ENCODE measurements around the gene MAPK6.
"Not testable (repeated sequence)": the region's sequence is repeated elsewhere in the genome, so short reads cannot be mapped to it uniquely, and the experiment has no call there.

Gene MAPK6

DNA sequence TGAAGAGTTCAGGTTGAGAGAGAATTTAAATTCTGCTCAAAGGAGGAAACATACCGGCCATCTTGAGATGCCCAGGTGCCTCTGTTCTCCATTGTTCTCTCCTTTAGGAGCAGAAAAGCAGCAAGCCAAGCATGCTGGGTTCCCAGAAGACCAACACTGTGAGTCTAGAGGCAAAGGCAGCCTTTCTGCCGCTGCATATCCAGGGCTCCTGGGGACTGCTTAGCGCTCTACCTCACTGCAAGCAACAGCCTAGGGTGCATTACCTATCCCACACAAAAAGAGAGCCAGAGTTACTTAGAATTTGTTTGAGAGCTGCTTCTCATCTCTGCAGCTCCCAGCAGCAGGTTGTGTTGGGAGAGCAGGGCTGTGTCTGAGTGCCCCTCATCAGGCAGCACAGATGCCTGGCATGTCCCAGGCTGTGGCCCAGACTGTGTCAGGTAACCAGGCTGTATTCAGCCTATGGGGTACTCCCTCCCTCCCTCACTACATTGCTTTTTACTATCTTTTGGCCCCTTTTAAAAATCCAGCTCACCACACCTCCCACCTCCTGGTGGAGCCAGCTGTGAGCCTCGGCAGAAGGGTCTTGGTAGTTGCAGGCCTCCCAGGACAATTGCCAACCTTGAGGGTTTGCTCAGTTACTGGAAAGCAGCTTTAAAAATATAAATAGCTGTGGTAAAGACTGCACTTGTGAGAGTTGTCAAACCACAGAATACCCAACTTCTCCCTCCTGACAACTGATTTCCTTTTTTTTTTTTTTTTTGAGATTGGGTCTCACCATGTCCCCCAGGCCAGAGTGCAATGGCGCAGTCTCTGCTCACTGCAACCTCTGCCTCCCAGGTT, 63.4 kb downstream of the MAPK6 start:
- no peak for DNase-seq

DNA sequence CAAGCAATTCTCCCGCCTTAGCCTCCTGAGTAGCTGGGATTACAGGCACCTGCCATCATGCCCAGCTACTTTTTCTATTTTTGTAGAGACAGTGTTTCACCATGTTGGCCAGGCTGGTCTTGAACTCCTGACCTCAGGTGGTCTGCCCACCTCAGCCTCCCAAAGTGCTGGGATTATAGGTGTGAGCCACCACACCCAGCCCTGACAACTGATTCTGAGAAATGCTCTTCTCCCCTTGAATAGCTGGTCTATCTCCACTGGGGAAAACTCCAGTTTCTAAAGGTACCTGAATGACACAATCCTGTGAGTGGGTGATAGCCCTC, 64.0 kb downstream of the MAPK6 start:
- DNase-seq, result not testable (repeated sequence)

DNA sequence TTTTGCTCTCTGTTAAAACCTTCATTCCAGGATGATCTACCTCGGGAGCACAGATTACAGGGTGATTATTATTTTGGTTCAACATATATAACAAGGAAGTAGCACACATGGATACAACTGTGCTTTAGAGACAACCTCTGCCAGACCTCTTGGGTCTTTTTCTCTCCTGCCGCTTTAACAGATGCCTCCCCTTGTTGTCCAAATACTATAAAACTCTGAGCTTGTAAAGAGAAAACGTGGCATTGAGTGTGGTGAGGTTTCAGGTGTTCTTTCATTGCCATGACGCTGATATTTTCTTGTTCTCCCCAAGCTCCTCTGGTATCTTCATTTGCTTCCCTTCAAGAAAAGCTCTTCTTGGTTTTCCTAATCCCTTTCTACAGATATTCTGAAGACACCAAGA, 64.6 kb downstream of the MAPK6 start:
- DNase-seq, result no peak

DNA sequence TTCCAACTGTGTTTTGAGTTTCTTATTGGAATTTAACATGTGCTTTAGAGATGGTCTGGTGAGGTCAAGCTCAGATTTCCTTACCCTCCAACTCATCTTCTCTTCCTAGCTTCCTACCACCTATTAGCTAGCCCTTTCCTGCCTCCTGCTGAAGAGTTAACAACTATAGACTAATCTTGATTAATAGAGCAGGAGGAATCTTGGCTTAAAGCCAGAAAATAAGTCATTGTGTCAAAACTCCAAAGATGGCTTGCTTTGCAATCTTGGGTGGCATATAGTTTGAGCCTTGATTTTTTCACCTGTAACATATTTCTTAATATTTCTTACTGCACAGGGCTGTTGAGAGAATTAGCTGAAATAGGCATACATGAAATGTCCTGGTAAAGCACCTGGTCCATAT, 66.3 kb downstream of the MAPK6 start:
- DNase-seq, result no peak

DNA sequence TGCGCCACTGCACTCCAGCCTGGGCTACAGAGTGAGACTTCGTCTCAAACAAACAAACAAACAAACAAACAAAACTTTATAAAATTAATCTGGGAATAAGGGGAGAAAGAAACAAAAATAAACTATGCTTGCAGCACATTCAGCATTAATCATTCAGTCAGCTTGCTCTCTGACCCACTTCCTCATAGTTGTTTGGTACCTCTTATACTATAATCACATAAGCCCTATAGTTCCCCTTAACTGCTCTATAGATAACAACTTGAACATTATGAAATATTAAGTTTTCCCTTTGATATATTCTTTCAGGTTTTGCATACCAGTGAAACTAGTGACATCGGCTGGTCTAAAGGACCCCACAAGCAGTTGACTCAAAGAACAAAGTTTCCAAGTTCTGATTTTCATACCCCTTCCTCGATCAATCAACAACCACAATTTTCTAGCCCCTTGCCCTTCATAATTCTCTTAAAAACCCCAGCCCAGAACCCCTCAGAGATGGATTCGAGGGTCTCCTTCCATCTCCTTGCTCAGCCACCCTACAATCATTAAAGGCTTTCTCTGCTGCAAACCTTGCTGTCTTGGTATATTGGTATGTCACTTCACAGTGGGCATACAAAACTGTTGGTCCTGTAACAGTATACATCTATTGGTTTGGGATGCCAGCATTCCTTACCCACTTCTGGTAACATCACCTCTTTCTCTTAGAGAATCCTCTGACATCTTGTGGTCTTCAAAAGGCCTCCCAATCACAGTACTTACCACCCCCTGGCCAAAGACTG, 67.2 kb downstream of the MAPK6 start:
- DNase-seq, result no peak

DNA sequence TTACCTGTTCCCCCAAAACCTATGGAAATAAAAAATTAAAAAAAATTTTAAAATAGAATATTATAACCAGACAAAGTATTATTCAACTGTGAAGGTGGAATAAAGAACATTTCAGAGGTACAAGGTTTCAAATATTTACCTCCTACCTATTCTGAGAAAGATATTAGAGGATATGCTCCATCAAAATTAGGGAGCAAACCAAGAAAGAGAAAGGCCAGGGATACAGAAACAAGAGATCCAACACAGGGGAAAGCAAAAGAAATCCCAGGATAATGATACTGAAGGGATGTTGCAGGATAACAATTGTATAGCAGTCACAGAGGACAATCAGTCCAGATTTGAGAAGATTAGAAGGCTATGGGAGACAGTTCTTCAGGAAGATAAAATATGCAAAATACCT, 71.2 kb downstream of the MAPK6 start:
- no peak for DNase-seq

DNA sequence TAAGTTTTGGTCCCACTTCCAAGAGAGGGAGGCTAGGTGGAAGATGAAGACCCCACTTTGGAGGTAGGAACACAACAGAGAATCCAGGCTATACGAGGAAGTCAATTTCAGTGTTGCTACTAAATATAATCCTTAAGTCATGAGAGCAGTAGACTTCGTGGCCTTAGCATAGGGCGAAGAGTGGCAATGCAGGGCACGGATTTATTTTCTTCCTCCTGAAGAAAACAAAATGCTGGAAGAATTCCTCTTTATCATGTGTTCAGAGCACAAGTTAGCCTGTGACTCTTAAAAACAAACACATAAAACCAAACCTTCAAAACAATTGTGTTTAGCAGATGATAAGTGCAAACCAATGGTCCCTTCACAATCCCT, 74.1 kb downstream of the MAPK6 start:
- no peak for DNase-seq

DNA sequence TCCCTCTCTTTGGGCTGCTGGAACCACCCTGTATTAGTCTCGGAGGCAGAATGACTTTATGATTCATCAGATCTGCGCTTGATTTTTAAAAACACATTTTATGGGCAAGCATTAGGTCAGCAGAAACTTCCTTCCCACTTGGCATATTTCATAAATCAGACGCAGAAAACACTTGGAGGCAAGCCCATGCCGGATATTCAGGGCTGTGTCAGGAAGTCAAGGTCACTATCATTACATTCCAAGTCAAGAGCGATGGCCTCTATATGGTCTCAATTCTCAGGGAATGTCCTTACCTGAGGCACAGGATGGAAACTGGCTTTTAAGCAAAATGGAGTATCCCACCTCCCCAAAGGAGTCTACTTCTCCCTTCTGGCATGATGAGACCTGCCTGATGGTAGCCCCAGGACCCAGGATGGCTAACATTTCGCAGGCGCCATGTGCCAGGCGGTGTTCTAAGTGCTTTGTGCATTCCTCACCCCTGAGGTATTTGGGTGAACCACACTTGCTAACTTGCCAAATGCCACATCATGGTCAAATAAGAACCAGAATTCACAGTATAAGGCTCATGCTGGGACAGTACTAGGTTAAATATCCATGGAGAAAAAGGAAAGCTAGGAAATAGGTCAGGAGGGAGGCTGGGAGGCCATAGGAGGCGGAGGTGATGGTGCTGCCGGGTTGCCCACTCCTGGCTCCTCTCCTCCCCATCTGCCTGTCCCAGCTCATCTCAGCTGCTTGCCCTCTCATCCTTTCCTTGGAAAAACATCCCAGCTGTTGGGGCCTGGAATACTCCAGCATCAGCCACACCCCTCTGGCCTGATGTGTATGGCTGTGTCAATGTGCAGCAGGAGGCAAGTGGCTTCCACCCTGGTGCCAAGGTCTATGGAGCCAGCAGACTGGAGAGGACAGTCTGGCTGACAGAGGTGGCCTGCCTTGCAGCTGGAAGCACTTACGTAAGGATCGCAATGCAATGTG, 74.8 kb downstream of the MAPK6 start:
- DNase-seq, result peak; percentile 64

DNA sequence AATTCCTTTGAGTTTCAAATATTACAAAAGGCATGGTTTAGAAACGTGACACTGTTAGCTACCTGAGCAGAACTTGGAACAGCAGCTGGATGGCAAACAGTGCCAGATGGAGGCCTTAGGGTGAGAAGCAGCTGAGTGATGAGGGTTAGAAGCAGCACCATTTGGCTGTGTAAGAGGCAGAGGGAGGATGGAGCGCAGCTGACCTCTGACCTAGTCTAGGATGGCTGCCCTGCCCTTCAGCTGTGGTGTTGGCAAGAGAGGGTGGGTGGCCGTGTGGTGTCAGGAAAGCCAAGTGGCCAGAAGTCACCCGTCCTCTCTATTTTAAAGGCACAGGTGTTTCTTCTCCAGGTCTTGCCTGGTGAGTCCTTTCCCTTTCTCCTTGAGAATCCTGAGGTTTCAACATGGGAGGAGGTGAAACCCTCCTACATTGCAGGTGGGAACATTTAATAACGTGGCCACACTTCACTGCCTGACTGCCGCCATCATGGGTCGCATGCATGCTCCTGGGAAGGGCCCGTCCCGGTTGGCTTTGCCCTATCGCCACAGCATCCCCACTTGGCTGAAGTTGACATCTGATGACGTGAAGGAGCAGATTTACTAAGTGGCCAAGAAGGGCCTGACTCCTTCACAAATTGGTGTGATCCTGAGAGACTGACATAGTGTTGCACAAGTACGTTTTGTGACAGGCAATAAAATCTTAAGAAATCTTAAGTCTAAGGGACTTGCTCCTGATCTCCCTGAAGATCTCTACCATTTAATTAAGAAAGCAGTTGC, 76.0 kb downstream of the MAPK6 start:
- no peak for DNase-seq

DNA sequence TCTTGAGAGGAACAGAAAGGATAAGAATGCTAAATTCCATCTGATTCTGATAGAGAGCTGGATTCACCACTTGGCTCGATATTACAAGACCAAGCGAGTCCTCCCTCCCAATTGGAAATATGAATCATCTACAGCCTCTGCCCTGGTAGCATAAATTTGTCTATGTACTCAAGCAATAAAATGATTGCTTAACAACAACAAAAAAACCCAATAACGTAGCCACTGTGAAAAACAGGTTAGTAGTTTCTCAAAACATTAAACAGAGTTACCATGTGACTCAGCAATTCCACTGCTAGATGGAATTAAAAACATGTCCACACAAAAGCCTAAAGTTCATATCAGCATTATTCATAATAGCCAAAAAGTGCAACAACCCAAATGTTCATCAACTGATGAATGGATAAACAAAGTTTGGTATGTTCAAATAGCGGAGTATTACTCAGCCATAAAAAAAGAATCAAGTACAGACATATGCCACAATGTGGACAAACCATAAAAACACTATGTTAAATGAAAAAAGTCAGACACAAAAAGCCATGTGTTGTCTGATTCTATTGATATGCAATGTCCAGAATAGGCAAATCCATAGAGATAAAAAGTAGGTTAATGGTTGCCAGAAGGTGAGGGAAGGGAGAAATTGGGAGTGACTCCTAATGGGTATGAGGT, 76.7 kb downstream of the MAPK6 start:
- peak; percentile 84 for DNase-seq

DNA sequence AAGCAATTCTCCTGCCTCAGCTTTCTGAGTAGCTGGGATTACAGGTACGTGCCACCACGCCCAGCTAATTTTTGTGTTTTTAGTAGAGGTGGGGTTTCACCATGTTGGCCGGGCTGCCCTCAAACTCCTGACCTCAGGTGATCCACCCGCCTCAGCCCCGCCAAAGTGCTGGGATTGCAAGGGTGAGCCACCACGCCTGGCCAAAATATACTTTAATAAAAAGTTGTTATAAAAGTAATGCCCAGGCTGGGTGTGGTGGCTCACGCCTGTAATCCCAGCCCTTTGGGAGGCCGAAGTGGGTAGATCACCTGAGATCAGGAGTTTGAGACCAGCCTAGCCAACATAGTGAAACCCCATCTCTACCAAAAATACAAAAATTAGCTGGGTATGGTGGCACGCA, 77.5 kb downstream of the MAPK6 start:
- DNase-seq, result not testable (repeated sequence)

DNA sequence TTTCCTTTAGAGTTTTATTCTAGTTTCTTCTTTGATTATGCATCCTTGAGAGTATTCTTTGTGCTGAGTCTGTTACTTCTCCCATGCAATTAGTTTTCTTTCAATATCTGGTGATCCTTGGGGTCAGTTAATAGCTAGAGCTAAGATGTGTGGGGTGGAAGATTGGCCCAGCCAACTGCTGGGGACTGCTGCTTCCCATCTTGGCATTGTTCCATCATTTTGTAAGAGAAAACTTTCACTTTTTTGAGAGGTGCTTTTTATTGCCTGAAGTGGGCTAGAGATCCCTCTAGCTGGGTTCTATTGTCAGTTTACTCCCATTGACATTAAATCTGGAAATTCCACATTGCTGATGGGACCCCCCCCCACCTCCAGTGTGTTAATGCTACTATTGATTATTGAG, 78.2 kb downstream of the MAPK6 start:
- DNase-seq, result no peak

DNA sequence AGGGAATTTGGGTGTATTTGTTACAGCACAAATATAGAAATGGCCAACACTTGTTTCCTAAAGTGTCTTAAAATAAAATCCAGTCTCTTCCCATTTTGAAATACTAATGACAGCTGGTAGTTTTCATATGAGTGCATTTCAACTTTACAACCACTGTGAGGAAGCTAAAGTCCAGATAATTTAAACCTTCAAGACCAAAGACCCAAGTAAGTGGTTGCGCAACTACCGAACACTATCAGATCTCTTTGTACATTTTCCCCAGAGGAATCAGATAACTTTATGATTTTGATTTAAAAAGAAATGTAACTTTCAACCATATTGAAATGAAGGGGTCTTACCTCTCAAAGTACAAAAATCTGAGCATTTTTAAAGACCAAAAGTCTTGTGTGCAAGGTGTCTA, 79.3 kb downstream of the MAPK6 start:
- DNase-seq, result no peak

DNA sequence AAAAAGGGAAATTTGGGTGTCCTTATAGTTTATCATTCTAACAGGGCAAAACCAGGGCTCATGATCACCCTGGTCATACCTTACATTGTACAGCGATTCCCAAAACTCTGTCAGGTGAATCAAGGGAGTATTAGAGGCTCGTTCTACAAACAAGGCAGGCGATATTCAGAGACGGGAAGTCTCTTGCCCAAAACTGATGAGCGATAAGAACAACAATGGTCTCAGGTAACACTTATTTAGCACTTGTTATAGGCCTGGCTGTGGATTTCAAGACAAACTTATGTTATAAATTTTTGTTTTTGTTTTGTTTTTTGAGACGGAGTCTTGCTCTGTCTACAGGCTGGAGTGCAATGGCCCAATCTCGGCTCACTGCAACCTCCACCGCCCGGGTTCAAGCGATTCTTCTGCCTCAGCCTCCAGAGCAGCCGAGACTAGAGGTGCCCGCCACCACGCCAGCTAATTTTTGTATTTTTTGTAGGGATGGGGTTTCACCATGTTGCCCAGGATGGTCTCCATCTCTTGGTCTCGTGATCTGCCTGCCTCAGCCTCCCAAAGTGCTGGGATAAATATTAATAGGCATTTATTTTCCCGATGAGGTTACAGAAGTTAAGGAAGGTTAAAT, 80.7 kb downstream of the MAPK6 start:
- DNase-seq, result no peak

DNA sequence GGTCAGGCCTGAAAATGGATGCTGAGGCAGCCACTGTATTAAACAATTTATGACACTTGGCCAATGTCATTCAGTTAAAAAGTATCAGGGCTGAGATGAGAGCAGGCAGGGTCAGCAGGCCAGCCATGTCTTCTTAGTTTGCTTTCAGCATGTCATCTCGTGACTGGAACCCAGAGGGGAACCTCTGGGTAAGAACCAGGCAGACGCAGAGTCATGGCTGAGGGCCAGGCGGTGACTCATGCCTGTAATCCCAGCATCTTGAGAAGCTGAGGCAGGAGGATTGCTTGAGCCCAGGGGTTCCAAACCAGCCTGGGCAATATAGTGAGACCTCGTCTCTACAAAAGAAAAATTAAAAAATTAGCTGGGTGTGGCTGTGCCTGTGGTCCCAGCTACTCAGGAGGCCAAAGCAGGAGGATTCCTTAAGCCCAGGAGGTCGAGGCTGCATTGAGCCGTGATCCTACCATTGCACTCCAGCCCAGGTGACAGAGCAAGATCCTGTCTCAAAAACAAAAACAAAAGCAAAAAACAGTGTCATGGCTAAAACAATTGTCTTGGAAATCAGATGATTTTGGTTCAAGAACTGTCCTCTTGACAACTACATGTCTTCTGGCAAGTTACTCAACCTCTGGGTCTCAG, 81.9 kb downstream of the MAPK6 start:
- no peak for DNase-seq

DNA sequence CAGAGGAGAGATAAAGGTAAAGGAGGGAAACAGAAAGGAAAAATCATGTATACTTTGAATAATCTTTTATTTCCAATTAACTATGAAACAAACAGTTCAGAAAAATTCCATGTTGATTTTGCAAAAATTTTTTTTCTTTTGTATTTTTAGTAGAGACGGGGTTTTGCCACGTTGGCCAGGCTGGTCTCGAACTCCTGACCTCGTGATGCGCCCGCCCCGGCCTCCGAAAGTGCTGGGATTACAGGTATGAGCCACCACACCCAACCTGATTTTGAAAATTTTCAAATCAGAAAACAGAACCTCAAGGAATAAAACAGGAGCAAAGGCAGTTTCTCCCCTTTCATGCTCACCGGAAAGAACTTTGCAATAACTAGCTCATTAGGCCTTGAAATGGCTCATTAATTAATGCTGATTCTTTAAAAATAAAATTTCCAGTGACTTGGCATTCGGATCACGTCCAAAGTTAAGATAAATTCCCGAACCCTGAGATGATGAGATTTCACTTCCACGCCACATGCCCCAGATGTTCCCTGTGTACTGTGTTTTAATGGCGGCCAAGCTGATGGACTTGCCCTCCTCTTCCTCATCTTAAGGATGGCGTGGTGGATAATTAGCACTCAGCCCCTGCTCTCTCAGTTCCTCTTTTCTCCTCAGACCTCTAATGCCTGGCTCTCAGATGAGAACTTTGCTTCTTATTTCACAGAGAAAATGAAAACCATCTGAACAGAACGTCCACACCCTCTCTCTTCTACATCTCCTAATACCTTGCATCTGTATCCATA, 82.7 kb downstream of the MAPK6 start:
- DNase-seq, result no peak

DNA sequence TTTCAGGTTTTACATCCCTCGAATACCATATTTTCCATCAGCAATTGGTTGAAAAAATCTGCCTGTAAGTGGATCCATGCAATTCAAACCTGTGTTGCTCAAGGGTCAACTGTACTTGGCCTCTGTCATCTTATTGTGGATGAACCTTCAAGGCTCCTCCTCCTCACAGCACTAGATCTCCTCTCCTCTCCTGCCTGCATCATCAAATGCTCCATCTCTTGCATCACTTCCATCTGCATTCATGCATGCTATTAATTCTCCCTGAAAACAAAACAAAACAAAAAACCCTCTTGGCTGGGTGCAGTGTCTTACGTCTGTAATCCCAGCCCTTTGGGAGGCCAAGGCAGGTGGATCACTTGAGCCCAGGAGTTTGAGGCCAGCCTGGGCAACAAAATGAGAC, 83.4 kb downstream of the MAPK6 start:
- peak; percentile 37 for DNase-seq

DNA sequence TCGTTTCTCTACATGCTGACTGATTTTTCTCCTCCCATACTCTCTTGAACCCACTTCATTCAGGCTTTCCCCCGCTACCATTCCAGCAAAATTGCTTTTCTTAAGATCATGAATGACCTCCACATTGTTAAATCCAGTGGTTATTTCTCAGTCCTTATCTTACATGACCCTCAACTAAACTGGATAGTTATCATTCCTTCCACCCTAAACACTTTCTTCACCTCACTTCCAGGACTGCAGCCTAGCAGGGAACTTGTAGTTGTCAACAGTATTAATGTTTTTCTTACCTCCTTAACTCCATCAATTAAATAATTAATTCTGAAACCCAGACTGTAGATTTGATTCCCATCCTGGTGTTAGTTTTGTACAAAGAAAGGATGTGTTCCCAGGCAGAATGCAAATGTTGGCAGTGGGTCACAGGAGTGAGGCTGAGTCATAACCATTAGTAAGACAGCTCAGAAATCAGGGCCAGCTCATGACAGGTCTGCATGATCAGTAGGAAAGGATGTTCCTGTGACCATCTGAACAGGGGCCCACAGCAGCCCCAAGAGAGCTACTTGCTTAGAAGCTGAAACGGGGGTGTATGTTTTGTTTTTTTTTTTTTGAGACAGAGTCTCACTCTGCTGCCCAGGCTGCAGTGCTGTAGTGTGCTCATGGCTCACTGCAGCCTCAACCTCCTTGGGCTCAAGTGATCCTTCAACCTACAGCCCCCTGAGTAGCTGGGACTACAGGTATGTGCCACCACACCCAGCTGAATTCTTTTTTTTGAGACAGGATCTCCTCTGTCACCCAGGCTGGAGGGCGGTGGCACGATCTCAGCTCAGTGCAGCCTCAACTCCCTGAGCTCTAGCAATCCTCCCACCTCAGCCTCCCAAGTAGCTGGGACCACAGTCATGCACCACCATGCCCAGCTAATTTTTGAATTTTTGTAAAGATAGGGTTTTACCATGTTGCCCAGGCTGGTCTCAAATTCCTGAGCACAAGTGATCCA, 84.5 kb downstream of the MAPK6 start:
- peak; percentile 75 for DNase-seq

DNA sequence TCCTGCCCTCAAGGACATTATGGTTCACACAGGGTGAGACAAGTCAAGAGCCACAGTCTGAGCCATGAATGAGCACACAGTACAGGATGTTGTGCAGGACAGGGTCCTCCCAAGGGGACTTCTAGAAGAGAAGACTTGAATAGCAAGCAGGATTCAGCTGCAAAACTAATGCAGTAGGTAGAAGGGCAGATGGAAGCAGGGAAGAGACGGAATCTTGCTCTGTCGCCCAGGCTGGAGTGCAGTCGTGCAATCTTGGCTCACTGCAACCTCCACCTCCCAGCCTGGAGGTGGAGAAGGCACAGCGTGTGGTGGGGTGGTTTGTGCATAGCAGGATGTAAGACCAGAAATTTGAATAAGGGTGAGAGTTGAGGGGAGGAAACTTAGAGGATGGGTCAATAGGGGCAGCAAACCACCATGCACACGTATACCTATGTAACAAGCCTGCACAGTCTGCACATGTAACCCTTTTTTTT, 85.5 kb downstream of the MAPK6 start:
- DNase-seq, result no peak

All from amniotic stem cell (primary cell).